HCT116 (cell line): ENCODE results near the gene MOK. TPM values are rescaled to one million over a fixed set of nuclear protein-coding genes. Genes with fewer than 3 reads are reported as not detected.

Experiments used
- ATAC-seq: fragments of 200-7000 bp; cut with Tn5 transposase; 2 replicates; pipeline ENCODE4 v1.9.1; 2020; ENCODE audit warnings: mild to moderate bottlenecking, moderate library complexity
- BruUV-seq: library from RNA; stranded (reverse); fragments of 400-500 nt; replicated peaks from 2 replicates; lab custom pipeline; 2021; lab: Mats Ljungman, UMichigan
- CTCF ChIA-PET: fragments of 300-600 bp; sonication (Branson Sonifier 250); formaldehyde crosslinking; loops from one replicate; lab custom pipeline; 2021; ENCODE audit warnings: antibody characterized with exemption; lab: Charles Lee
- POLR2A ChIA-PET: fragments of 300-600, 350-600 bp; sonication (Branson Sonifier 250); formaldehyde crosslinking; loops from one replicate; lab custom pipeline; 2021; ENCODE audit warnings: antibody characterized with exemption; lab: Charles Lee
- RAD21 ChIA-PET, 2 experiments: fragments of 300-600 bp; sonication (Branson Sonifier 250); formaldehyde crosslinking; loops; one replicate each; lab custom pipeline; 2023; ENCODE audit warnings: low total read pairs in 2 of 2; ENCODE audit not compliant: uncharacterized antibody in 2 of 2, unreplicated experiment in 2 of 2, low non-redundant PET in 1 of 2; lab: Charles Lee
- DNase-seq: peaks from one replicate; pipeline ENCODE4 v3.0.0-alpha.2; 2010; ENCODE audit warnings: low read depth, low spot score
- H2AFZ ChIP-seq: fragments of 200-600 bp; shearing (Covaris generic), sonication (generic); 2 replicates; pipeline ENCODE4 v1.6.1; 2017; ENCODE audit warnings: low read depth, mixed run types, mixed read lengths, antibody characterized with exemption, low read length; ENCODE audit not compliant: poor library complexity, severe bottlenecking
- H3K27ac ChIP-seq: 2 replicates; pipeline ENCODE4 v1.5.1; 2012; ENCODE audit warnings: low read depth, low read length
- H3K27me3 ChIP-seq: fragments of 200-600 bp; sonication (generic); 2 replicates; pipeline ENCODE4 v1.6.1; 2016; ENCODE audit warnings: mixed run types, low read length, mixed read lengths; ENCODE audit not compliant: insufficient read depth
- H3K36me3 ChIP-seq, 2 experiments: fragments of 200-500 bp in 1 of 2; fragments of 200-600 bp in 1 of 2; sonication (Bioruptor generic) in 1 of 2; sonication (generic) in 1 of 2; 2 replicates each; pipeline versions ENCODE4 v1.5.1 to v1.6.1; 2014 to 2016; ENCODE audit warnings: low read length in 2 of 2, inconsistent platforms in 1 of 2, mixed read lengths in 1 of 2, mixed run types in 1 of 2; ENCODE audit not compliant: insufficient read depth in 2 of 2, control insufficient read depth in 1 of 2
- H3K4me1 ChIP-seq, 2 experiments: fragments of 200-600 bp in 1 of 2; sonication (generic) in 1 of 2; 2 replicates each; pipeline versions ENCODE4 v1.5.1 to v1.6.1; 2012 to 2017; ENCODE audit warnings: low read length in 2 of 2, inconsistent platforms in 1 of 2, mild to moderate bottlenecking in 1 of 2, mixed read lengths in 1 of 2, mixed run types in 1 of 2, moderate library complexity in 1 of 2; ENCODE audit not compliant: insufficient read depth in 2 of 2, control insufficient read depth in 1 of 2
- H3K4me2 ChIP-seq: fragments of 200-600 bp; sonication (generic); 2 replicates; pipeline ENCODE4 v1.6.1; 2017; ENCODE audit warnings: mixed run types, low read length, mixed read lengths
- H3K4me3 ChIP-seq, 2 experiments: fragments of 200-600 bp in 1 of 2; sonication (generic) in 1 of 2; replicated peaks in 1 of 2; 2 replicates each; pipeline ENCODE4 v1.5.1; 2011 to 2016; ENCODE audit warnings: low read length in 2 of 2, control low read depth in 1 of 2, low read depth in 1 of 2, mild to moderate bottlenecking in 1 of 2, mixed read lengths in 1 of 2, mixed run types in 1 of 2
- H3K79me2 ChIP-seq: fragments of 200-600 bp; sonication (generic); 2 replicates; pipeline ENCODE4 v1.6.1; 2017; ENCODE audit warnings: mild to moderate bottlenecking, mixed run types, low read length, moderate library complexity, mixed read lengths; ENCODE audit not compliant: insufficient read depth
- H3K9ac ChIP-seq: fragments of 200-600 bp; sonication (generic); 2 replicates; pipeline ENCODE4 v1.6.1; 2016; ENCODE audit warnings: low read length, mixed read lengths
- H3K9me2 ChIP-seq: fragments of 200-600 bp; sonication (generic), shearing (Covaris generic); 2 replicates; pipeline ENCODE4 v1.6.1; 2017; ENCODE audit warnings: mixed run types, mild to moderate bottlenecking, moderate library complexity; ENCODE audit not compliant: insufficient read depth
- H3K9me3 ChIP-seq, 2 experiments: fragments of 200-500 bp in 1 of 2; fragments of 200-600 bp in 1 of 2; sonication (Bioruptor generic) in 1 of 2; sonication (generic) in 1 of 2; 2 replicates each; pipeline ENCODE4 v1.6.1; 2014 to 2017; ENCODE audit warnings: low read length in 2 of 2, mixed read lengths in 2 of 2, inconsistent platforms in 1 of 2, low read depth in 1 of 2, mild to moderate bottlenecking in 1 of 2, mixed run types in 1 of 2, moderate library complexity in 1 of 2; ENCODE audit not compliant: control insufficient read depth in 1 of 2, insufficient read depth in 1 of 2
- H4K20me1 ChIP-seq: fragments of 200-600 bp; sonication (generic), shearing (Covaris generic); 2 replicates; pipeline ENCODE4 v1.6.1; 2017; ENCODE audit warnings: mixed run types, mild to moderate bottlenecking, moderate library complexity; ENCODE audit not compliant: insufficient read depth
- ATF3 ChIP-seq: IDR thresholded peaks from 2 replicates; pipeline ENCODE4 v1.6.1; 2012
- CBX3 ChIP-seq: IDR thresholded peaks from 2 replicates; pipeline ENCODE4 v1.6.1; 2012; ENCODE audit warnings: low read depth
- CEBPB ChIP-seq: IDR thresholded peaks from 2 replicates; pipeline ENCODE4 v1.6.1; 2012; ENCODE audit warnings: low read depth
- EGR1 ChIP-seq: IDR thresholded peaks from 2 replicates; pipeline ENCODE4 v1.6.1; 2012; ENCODE audit warnings: low read depth
- EZH2 ChIP-seq: fragments of 200-600 bp; sonication (generic); IDR thresholded peaks from 2 replicates; pipeline ENCODE4 v1.6.1; 2017; ENCODE audit warnings: antibody characterized with exemption, mixed run types
- EZH2phosphoT487 ChIP-seq: fragments of 200-600 bp; IDR thresholded peaks from 2 replicates; pipeline ENCODE4 v1.6.1; 2018; ENCODE audit warnings: antibody characterized with exemption, borderline replicate concordance
- FOSL1 ChIP-seq: IDR thresholded peaks from 2 replicates; pipeline ENCODE4 v1.6.1; 2012; ENCODE audit warnings: low read depth
- JUND ChIP-seq: IDR thresholded peaks from 2 replicates; pipeline ENCODE4 v1.6.1; 2012
- MAX ChIP-seq: IDR thresholded peaks from 2 replicates; pipeline ENCODE4 v1.6.1; 2012
- POLR2AphosphoS5 ChIP-seq: IDR thresholded peaks from 2 replicates; pipeline ENCODE4 v1.6.1; 2011; ENCODE audit warnings: mild to moderate bottlenecking, low read depth, low read length, moderate library complexity
- RAD21 ChIP-seq: IDR thresholded peaks from 2 replicates; pipeline ENCODE4 v1.6.1; 2012; ENCODE audit warnings: low read depth, mild to moderate bottlenecking
- REST ChIP-seq: IDR thresholded peaks from 2 replicates; pipeline ENCODE4 v1.6.1; 2012; ENCODE audit warnings: low read depth
- SIN3A ChIP-seq: IDR thresholded peaks from 2 replicates; pipeline ENCODE4 v1.6.1; 2012; ENCODE audit warnings: low read depth
- SP1 ChIP-seq: IDR thresholded peaks from 2 replicates; pipeline ENCODE4 v1.6.1; 2012; ENCODE audit warnings: low read depth
- SRF ChIP-seq: IDR thresholded peaks from 2 replicates; pipeline ENCODE4 v1.6.1; 2012; ENCODE audit warnings: low read depth
- TCF7L2 ChIP-seq: IDR thresholded peaks from 2 replicates; pipeline ENCODE4 v1.7.0; 2011; ENCODE audit warnings: borderline replicate concordance, inconsistent platforms; ENCODE audit not compliant: insufficient read depth, insufficient read length; ENCODE audit errors: extremely low read depth
- YY1 ChIP-seq: IDR thresholded peaks from 2 replicates; pipeline ENCODE4 v1.6.1; 2011; ENCODE audit warnings: low read length, low read depth, moderate library complexity, mild to moderate bottlenecking; ENCODE audit not compliant: insufficient replicate concordance; ENCODE audit errors: extremely low read depth
- ZFX ChIP-seq: fragments of 450-650 bp; IDR thresholded peaks from 2 replicates; pipeline ENCODE4 v1.6.1; 2017
- ZNF274 ChIP-seq: fragments of 200-500 bp; sonication (Bioruptor generic); IDR thresholded peaks from 2 replicates; pipeline ENCODE4 v1.6.1; 2014; ENCODE audit warnings: mild to moderate bottlenecking, low read depth, low read length, inconsistent platforms
- intact Hi-C: fragments of 100-400 bp; cut with micrococcal nuclease; formaldehyde crosslinking; loops from 2 replicates; pipeline ENCODE4 v1.10.0; 2022
- total RNA-seq: library from RNA; stranded (reverse); gene quantifications from one replicate; pipeline ENCODE4 v1.2.1, GENCODE V29; 2021; ENCODE audit not compliant: unreplicated experiment
- TF ChIP-seq, protein P1 (sequence below), 3 experiments: fragments of 200-600 bp in 1 of 3; sonication (generic) in 1 of 3; IDR thresholded peaks in 2 of 3; conservative IDR thresholded peaks in 1 of 3; 2 replicates each; pipeline ENCODE4 v1.5.1; 2012 to 2017; ENCODE audit warnings: low read depth in 2 of 3, low read length in 2 of 3, antibody characterized with exemption in 1 of 3, borderline replicate concordance in 1 of 3, control low read depth in 1 of 3, mild to moderate bottlenecking in 1 of 3, mixed read lengths in 1 of 3, mixed run types in 1 of 3, moderate library complexity in 1 of 3; ENCODE audit not compliant: insufficient read depth in 1 of 3

MOK gene
- total RNA-seq, 1 experiment from 2014 or later, result 9.4 TPM

GRCh38 chr14:102232348-102232625 is 72.7 kb downstream of the MOK start:
- ATAC-seq (no peak), DNase-seq (no peak)
- no peak for TF ChIP-seq CBX3
- no peak for TF ChIP-seq ZNF274
- no peak for TF ChIP-seq ATF3
- no peak for TF ChIP-seq POLR2AphosphoS5
- TF ChIP-seq EZH2phosphoT487, result no peak
- no peak for TF ChIP-seq EZH2
- no peak for TF ChIP-seq FOSL1
- TF ChIP-seq JUND, result no peak
- TF ChIP-seq SIN3A, result no peak
- no peak for TF ChIP-seq ZFX
- TF ChIP-seq YY1, result no peak
- no peak for TF ChIP-seq RAD21
- TF ChIP-seq SRF, result no peak
- no peak for TF ChIP-seq REST
- TF ChIP-seq SP1, result no peak
- no peak for TF ChIP-seq TCF7L2
- TF ChIP-seq, protein P1, sequence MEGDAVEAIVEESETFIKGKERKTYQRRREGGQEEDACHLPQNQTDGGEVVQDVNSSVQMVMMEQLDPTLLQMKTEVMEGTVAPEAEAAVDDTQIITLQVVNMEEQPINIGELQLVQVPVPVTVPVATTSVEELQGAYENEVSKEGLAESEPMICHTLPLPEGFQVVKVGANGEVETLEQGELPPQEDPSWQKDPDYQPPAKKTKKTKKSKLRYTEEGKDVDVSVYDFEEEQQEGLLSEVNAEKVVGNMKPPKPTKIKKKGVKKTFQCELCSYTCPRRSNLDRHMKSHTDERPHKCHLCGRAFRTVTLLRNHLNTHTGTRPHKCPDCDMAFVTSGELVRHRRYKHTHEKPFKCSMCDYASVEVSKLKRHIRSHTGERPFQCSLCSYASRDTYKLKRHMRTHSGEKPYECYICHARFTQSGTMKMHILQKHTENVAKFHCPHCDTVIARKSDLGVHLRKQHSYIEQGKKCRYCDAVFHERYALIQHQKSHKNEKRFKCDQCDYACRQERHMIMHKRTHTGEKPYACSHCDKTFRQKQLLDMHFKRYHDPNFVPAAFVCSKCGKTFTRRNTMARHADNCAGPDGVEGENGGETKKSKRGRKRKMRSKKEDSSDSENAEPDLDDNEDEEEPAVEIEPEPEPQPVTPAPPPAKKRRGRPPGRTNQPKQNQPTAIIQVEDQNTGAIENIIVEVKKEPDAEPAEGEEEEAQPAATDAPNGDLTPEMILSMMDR (IDR thresholded peaks at IDR 0.05 in 2 of 3, conservative IDR thresholded peaks at IDR 0.05 in 1 of 3; ENCODE audit: borderline replicate concordance in 1 of 3, insufficient read depth in 1 of 3, low read depth in 2 of 3, low read length in 2 of 3), result no peak
- no peak for TF ChIP-seq CEBPB
- TF ChIP-seq EGR1, result no peak
- TF ChIP-seq MAX, result no peak
- Histone ChIP-seq H2AFZ (no peak overlapping the region), H3K36me3 (no peaks in the 10 kb centered on the region), H3K9ac (no peak overlapping the region), H3K27ac (no peak overlapping the region), H3K27me3 (no peaks in the 10 kb centered on the region), H3K79me2 (no peaks in the 10 kb centered on the region), H3K4me1 (peaks cover 0 to 9% of the 10 kb centered on the region in 2 experiments; a peak in 2 of 4 replicates), H3K9me2 (no peaks in the 10 kb centered on the region), H3K4me2 (no peak overlapping the region), H4K20me1 (no peaks in the 10 kb centered on the region), H3K4me3 (no peak overlapping the region), H3K9me3 (no peaks in the 10 kb centered on the region)
- RAD21 ChIA-PET, result no interaction called here
- CTCF ChIA-PET, result no interaction called here
- no TSS peak for BruUV-seq
- POLR2A ChIA-PET, result no interaction called here
- intact Hi-C loops, result no loop called here
